Sigmoid colon (tissue), 4 donors: ENCODE data around the gene TMTC2.
"Not testable (repeated sequence)": the region's sequence is repeated elsewhere in the genome, so short reads cannot be mapped to it uniquely, and the experiment has no call there.

ENCODE experiments used
- CTCF ChIP-seq, 4 experiments: fragments of 450-650 bp in 3 of 4; fragments of 200-600 bp in 1 of 4; IDR thresholded peaks; one replicate each; pipeline ENCODE4 v1.5.1; 2016 to 2019; ENCODE audit warnings: antibody characterized with exemption in 4 of 4, mild to moderate bottlenecking in 3 of 4, moderate library complexity in 2 of 4
- EP300 ChIP-seq, 4 donors: sonication (generic); formaldehyde crosslinking; IDR thresholded peaks; one replicate each; pipeline ENCODE4 v1.6.1; 2017; ENCODE audit warnings: antibody characterized with exemption in 4 of 4
- POLR2A ChIP-seq, 2 donors: fragments of 450-650 bp; IDR thresholded peaks; one replicate each; pipeline ENCODE4 v1.6.1; 2016; ENCODE audit warnings: antibody characterized with exemption in 2 of 2, mild to moderate bottlenecking in 2 of 2, moderate library complexity in 2 of 2
- POLR2AphosphoS5 ChIP-seq, 4 donors: sonication (generic); formaldehyde crosslinking; IDR thresholded peaks; one replicate each; pipeline ENCODE4 v1.6.1; 2017; ENCODE audit warnings: antibody characterized with exemption in 4 of 4

DNA sequence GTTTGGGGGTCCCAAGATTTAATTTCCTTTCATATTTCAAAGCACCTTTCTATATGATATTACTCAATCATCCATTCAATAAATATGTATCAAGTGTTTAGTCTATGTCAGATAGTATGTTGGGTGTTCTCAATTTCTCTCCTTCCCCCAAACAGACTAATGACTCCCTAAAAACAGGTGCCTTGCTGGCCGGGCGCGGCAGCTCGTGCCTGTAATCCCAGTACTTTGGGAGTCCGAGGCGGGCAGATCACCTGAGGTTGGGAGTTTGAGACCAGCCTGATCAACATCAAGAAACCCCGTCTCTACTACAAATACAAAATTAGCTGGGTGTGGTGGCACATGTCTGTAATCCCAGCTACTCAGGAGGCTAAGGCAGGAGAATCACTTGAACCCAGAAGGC, 78.5 kb downstream of the TMTC2 start:
- not testable (repeated sequence) for TF ChIP-seq POLR2AphosphoS5, CTCF, EP300, POLR2A (IDR thresholded peaks at IDR 0.05)
